HT1080 (cell line): ENCODE results near the gene ARHGAP4. TPM values are rescaled to one million over a fixed set of nuclear protein-coding genes. Genes with fewer than 3 reads are reported as not detected.

Source experiments
- DNase-seq: peaks from one replicate; pipeline ENCODE4 v3.0.0-alpha.2; 2015; ENCODE audit warnings: low read depth
- polyA plus RNA-seq, 2 experiments: library from polyadenylated mRNA; depleted of rRNA; stranded (reverse); fragments of >200 nt; gene quantifications; 2 replicates each; pipeline ENCODE4 v1.2.3, GENCODE V29; 2015
- total RNA-seq: library from RNA; depleted of rRNA; stranded (reverse); fragments of >200 nt; shearing (Covaris generic); gene quantifications from 2 replicates; pipeline ENCODE4 v1.2.3, GENCODE V29; 2014; rRNA removed

ARHGAP4 gene
- 2.7 and 3.3 TPM in 2 replicates for total RNA-seq
- 5.5 and 6.7 TPM in 2 replicates for polyA plus RNA-seq (2015; cell fraction: cytosol; rRNA removed)
- 33.5 and 36.7 TPM in 2 replicates for polyA plus RNA-seq (2015; cell fraction: nucleus; rRNA removed)

DNA sequence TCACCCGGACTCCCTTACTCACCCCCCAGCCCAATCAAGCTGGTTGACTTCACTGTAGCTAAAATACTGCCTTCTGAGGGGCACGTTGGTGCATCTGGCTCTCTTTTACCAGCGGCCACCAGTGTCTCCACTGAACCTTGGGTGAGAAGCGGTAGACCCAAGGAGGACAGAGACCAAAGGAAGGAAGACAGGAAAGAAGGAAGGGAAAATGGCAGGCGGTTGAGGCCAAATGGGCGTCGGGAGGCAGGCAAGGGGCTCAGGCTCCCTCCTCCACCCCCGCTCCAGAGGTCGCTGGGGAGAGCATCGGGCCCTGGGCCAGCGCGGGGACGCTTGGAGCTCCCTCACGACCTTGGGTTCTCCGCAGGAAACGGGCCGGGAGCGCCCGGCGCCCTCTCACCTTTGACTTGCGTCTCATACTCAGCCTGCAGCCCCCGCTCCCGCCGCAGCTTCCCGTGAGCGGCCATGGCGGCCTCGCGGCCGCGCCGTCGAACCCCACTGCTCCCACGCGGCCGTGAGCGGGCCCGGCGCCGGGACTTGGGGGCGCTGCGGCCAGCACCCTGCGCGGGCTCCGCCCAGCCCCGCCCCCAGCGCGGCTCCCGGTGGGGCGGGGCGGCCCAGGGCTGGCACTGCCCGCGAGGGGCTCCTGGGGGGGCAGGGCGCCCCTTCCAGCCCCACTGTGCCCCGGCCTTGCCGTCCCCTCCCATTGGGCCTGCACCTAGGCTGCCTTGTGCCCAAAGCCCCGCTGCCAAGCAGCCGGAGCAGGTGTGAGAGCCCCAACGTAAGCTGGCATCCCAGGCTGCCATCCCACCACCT, at the start of gene ARHGAP4:
Gene ARHGAP4, minus strand, starts transcription at position 526 of the 813 bp plus-strand sequence. Its CDS starts 62 bp downstream, at position 464.
- peak; percentile 51 for DNase-seq

- no peak for DNase-seq
Measured at GRCh38 chrX:153974726-153975286, 48.7 kb upstream of the ARHGAP4 start.

- DNase-seq = no peak
Measured at GRCh38 chrX:153974003-153974725, 48.1 kb upstream of the ARHGAP4 start.

DNA sequence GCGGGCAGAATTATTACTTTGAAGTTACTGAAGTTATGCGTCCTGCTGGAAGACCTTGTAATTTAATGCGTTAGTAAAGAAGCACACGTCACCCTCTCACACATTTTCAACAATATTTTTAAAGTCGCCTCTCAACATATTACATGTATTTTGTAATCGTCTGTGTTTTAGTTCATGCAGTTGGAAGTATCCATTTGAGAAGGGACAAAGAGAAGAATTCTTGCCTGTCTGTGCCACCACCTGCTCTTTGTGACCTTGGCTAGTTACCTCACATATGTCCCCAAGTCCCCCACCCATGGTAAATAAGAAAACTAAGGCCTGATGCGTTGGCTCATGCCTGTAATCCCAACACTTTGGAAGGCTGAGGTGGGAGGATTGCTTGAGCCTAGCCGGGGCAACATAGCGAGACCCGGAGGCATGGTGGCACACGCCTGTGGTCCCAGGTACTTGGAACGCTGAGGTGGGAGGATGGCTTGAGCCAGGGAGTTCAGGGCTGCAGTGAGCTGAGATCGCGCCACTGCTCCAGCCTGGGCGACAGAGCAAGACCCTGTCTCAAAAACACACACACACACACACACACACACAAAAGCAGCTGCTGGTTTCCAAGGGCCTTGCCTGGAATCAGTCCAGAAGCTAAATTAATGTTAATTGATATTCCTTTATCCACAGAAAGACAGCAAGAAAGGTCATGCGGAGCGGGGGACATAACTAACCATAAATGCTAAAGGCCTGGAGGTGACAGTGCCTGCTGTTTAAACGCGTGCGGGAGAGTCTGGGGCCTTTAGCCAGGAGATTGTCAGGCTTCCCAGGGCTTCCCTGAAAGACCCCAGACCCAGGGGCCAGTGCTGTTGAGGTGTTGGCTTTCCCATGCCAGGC, 47.3 kb upstream of the ARHGAP4 start:
- DNase-seq = no peak

- DNase-seq = peak; percentile 88
Measured at GRCh38 chrX:153972368-153973126, 46.5 kb upstream of the ARHGAP4 start, which contains the start of gene TMEM187. Gene TMEM187, plus strand, starts transcription at chrX:153972754. Its CDS starts 9,309 bp downstream, at chrX:153982063.

DNA sequence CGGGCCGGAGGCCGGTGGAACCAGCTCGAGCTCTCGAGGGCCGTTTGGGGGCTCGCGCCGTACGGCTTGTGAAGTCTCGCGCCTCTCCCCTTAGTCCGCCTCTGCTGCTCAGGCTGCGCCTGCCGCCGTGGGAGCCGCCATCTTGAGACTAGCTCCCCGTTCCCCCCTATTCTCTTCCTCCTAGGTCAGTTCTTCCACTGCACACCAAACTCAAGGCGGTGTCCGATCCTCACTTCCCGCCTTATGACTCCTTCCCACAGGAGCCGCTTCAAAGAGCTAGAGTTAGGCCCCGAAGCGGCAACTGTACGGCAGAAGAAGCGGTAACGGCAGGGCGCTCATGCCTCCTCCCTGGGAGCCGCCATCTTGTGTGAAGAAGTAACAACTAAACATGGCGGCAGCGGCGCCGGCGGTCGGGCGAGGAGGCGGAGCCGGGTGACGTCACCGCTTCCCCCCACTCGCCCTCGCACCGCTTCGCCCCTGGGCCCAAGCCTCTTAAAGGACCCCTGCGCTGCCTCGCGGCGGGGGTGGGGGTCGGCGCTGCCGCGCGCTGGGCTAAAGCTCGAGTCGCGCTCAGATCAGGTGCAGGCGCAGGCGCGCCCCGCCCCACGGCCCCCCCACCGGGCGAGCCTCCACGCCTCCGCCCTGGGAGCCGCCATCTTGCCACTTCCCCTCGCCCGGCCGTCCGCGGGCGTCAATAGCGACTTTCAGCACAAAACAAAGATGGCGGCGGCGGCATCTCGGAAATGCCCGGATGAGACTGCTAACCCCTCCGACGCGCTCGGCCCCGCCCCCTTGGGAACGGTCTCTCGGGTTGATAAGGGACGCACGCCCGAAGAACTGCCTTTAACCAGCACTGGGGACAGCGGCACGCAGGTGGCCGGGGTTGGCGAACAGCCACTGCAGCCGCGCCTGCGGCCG, 45.6 kb upstream of the ARHGAP4 start, which contains the start of gene HCFC1:
Gene HCFC1, minus strand, starts transcription at position 369 of the 918 bp plus-strand sequence. CDS start 978 bp downstream, outside the sequence.
- peak; percentile 91 for DNase-seq

- peak; percentile 81 for DNase-seq
Measured at GRCh38 chrX:153971124-153971449, 45.0 kb upstream of the ARHGAP4 start.

DNA sequence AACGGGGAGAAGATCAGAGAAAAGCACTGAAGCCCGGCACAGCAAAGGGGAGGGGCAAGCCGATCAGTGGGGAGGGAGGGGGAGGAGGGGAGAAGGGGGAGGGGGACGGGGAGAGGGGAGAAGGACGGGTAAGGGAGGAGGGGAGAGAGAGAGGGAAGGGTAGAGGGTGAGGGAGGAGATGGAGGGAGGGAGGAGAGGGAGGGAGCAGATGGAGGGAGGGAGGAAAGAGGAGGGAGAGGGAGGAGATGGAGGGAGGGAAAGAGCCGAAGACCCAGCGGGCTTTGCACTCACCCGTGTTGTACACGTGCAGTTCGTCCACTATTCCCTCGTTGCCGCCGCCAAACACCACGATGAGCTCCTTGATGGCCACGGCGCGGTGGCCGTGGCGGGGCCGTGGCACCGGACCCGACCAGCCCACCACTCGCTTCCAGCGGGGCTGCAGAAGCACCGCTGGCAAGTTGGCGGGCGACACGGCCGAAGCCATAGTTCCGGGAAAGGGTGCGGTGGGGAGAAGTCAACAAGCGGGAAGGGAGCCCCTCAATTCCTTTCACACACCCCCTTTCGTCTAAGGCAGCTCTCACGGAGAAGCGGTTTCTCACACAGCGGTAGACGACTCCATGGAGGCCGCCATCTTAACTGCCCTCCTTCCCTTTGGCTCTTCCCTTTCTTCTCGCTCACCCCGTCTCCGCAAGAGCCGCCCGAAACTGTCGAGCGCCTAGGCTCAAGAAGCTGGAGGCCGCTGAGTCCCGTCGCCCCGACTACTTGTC, 44.5 kb upstream of the ARHGAP4 start:
- DNase-seq = peak; percentile 60

DNA sequence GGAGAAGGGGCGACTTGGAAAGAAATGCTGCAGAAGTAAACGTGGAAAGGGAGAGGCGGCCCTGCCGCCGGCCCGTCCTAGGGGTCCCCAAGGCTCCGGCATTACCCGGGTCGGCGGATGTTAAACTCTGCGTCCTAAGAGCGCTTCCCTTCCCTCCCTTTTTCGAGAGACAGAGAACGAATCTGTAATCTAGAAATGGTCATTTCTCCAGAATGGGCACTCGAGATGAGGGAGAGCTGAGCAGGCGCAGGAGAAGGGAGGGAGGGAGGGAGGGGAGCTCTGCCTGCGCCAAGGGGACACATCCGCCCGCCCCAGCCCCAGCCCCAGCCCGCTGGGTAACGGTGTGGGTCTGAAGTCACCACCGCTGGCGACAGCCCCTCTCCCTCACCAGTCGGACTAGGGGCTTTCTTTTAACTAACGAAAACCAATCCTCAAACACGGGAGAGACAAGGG, 43.9 kb upstream of the ARHGAP4 start:
- no peak for DNase-seq

DNA sequence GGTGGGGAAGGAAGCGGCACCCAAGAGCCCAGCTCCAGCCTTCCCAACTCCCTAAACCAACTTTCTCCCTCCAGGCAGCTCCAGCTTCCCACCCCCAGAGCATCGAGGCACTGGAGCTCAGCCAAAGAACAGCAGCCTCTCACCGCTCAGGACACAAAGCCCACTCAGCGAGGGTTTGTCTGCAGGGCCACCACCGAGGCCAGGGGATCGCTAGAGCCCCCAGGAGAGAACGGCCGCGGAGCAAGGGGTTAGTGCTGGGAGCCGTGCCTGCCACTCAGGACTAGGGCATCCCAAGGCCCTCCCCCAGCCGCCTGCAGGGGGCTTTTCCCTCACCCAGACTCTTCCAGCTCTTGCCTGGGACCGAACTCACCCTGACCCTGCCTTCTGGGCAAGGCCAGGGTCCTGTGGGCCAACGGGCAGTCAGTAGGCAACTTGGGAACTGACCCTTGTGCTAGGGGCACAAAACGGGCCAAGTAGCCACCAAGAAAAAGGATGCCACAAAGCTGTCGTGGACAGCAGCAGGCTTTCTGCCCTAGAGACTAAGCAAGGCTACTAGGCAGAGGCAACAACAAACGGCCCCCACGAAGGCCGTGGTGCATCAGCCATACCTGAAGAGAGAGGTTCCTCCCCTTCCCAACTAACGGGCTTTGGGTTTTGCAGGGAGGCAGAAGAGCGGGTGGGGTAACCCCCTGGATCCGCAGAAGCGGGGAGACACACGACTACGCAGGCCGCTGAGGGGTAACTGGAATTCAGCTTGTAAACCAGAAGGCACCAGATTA, 43.2 kb upstream of the ARHGAP4 start:
- DNase-seq = no peak

DNA sequence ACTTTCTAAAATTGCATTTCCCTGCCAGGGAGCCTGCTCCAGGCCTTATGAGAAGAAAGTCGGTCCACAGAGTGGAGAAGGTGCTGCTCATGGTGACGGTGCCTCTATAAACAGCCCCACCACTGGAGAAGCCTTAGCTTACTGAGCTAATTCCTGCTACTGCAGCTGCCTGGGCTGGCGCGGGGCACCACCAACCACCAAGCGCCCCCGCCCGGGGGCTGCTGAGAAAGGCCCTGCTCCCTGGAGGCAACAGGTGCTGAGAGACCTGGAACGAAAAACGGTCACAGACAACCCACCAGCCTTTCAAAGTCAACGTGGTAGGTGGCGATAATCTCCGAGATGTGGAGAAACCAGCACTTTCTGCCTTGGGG, 42.7 kb upstream of the ARHGAP4 start:
- no peak for DNase-seq

- no peak for DNase-seq
Measured at GRCh38 chrX:153968255-153968654, 42.2 kb upstream of the ARHGAP4 start.

GRCh38 chrX:153967536-153968224, 41.6 kb upstream of the ARHGAP4 start:
- no peak for DNase-seq

- DNase-seq = no peak
Measured at GRCh38 chrX:153966841-153967535, 40.9 kb upstream of the ARHGAP4 start.

DNA sequence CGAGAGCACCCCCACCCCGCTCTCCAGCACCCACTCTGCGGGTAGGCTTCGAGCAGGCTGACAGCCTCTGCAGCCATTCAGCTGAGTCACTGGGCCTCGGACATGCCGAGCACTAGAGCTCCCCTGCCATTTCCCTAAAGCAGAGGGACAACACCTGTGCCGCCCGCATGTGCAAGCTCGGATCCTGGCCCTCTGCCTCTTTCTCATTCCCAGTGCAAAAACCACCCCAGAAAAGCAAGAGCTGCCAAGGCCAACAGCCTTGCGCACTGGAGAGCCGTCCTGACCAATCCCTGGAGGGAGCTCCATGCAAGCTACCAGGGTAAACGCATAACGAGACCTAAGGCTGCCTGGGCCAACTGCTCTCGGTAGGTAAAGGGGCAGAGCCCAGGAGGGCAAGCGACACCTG, 40.2 kb upstream of the ARHGAP4 start:
- no peak for DNase-seq

DNA sequence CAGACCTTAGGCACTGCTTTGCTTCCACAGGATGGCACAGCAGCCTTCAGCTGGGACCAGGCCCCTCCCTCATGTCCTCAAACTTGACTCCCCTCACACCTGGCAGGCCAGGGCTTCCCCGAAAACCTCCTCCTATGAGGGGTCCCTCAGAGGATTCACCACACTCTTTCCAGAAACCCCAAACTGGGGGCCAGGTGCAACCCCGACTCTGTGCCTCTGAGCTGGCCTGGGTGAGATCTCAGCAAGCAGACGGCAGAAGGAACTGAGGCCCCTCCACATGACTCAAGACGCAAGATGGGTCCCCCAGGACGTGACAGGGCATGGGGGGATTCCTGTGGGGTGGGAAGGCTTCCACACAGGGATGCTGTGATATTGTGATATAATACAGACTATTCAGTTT, 39.3 kb upstream of the ARHGAP4 start:
- DNase-seq = no peak
